Mesenchymal stem cell (in vitro differentiated cells and primary cell): Measurements from ENCODE around the gene WDR64.

Experiments used
- DNase-seq: peaks from one replicate; pipeline ENCODE4 v3.0.0-alpha.2; 2013
- H2AFZ ChIP-seq: one replicate; pipeline ENCODE4 v1.6.1; 2013; ENCODE audit warnings: low read depth, mild to moderate bottlenecking, control low read depth, inconsistent platforms, low read length, moderate library complexity
- H2AK5ac ChIP-seq: 2 replicates; pipeline ENCODE4 v1.6.1; 2013; ENCODE audit warnings: low read length, moderate library complexity, mild to moderate bottlenecking, inconsistent platforms; ENCODE audit not compliant: severe bottlenecking
- H2BK120ac ChIP-seq: one replicate; pipeline ENCODE4 v1.6.1; 2013; ENCODE audit warnings: low read depth, mild to moderate bottlenecking, inconsistent platforms, low read length, moderate library complexity
- H2BK12ac ChIP-seq, 2 experiments: one replicate each; pipeline ENCODE4 v1.6.1; 2013; ENCODE audit warnings: inconsistent platforms in 2 of 2, low read length in 2 of 2, mild to moderate bottlenecking in 2 of 2, moderate library complexity in 2 of 2, control low read depth in 1 of 2
- H2BK15ac ChIP-seq: one replicate; pipeline ENCODE4 v1.6.1; 2013; ENCODE audit warnings: mild to moderate bottlenecking, low read depth, inconsistent platforms; ENCODE audit not compliant: poor library complexity, severe bottlenecking
- H2BK5ac ChIP-seq: 2 replicates; pipeline ENCODE4 v1.6.1; 2013; ENCODE audit warnings: low read depth, mild to moderate bottlenecking, low read length, control low read depth, inconsistent platforms; ENCODE audit not compliant: poor library complexity, severe bottlenecking
- H3K14ac ChIP-seq, 2 experiments: one replicate each; pipeline ENCODE4 v1.6.1; 2013; ENCODE audit warnings: inconsistent platforms in 2 of 2, low read length in 2 of 2, control low read depth in 1 of 2, mild to moderate bottlenecking in 1 of 2, moderate library complexity in 1 of 2
- H3K18ac ChIP-seq, 2 experiments: one replicate each; pipeline ENCODE4 v1.6.1; 2013; ENCODE audit warnings: inconsistent platforms in 2 of 2, low read length in 2 of 2, control low read depth in 1 of 2, low read depth in 1 of 2, mild to moderate bottlenecking in 1 of 2
- H3K23ac ChIP-seq, 2 experiments: one replicate each; pipeline ENCODE4 v1.6.1; 2013; ENCODE audit warnings: inconsistent platforms in 2 of 2, low read length in 2 of 2, mild to moderate bottlenecking in 2 of 2, moderate library complexity in 2 of 2, control low read depth in 1 of 2
- H3K27ac ChIP-seq: 2 replicates; pipeline ENCODE4 v1.5.1; 2013; ENCODE audit warnings: mild to moderate bottlenecking, moderate library complexity, low read length, control low read depth, inconsistent platforms; ENCODE audit not compliant: poor library complexity, severe bottlenecking
- H3K27me3 ChIP-seq, 2 experiments: 2 replicates each; pipeline versions ENCODE4 v1.6.1 to v1.7.0; 2013; ENCODE audit warnings: low read length in 2 of 2, mild to moderate bottlenecking in 2 of 2, moderate library complexity in 2 of 2, control low read depth in 1 of 2, inconsistent platforms in 1 of 2; ENCODE audit not compliant: control insufficient read depth in 1 of 2, insufficient read depth in 1 of 2
- H3K36me3 ChIP-seq, 2 experiments: 2 replicates each; pipeline versions ENCODE4 v1.6.1 to v1.7.0; 2013; ENCODE audit warnings: low read length in 2 of 2, control low read depth in 1 of 2, inconsistent platforms in 1 of 2, low read depth in 1 of 2, mild to moderate bottlenecking in 1 of 2; ENCODE audit not compliant: insufficient read depth in 2 of 2, control insufficient read depth in 1 of 2
- H3K4ac ChIP-seq, 2 experiments: one replicate each; pipeline ENCODE4 v1.6.1; 2013; ENCODE audit warnings: inconsistent platforms in 2 of 2, low read length in 2 of 2, mild to moderate bottlenecking in 2 of 2, moderate library complexity in 2 of 2, control low read depth in 1 of 2, low read depth in 1 of 2
- H3K4me1 ChIP-seq: 2 replicates; pipeline ENCODE4 v1.6.1; 2013; ENCODE audit warnings: low read depth, low read length, control low read depth; ENCODE audit not compliant: control insufficient read depth, insufficient read depth
- H3K4me2 ChIP-seq: 2 replicates; pipeline ENCODE4 v1.6.1; 2013; ENCODE audit warnings: low read length, mild to moderate bottlenecking, inconsistent platforms; ENCODE audit not compliant: poor library complexity, severe bottlenecking
- H3K4me3 ChIP-seq, 2 experiments: 2 replicates each; pipeline versions ENCODE4 v1.5.1 to v1.7.0; 2013; ENCODE audit warnings: low read length in 2 of 2, mild to moderate bottlenecking in 2 of 2, control low read depth in 1 of 2, low read depth in 1 of 2; ENCODE audit not compliant: insufficient read depth in 1 of 2
- H3K79me1 ChIP-seq: replicated peaks from 2 replicates; pipeline ENCODE4 v1.6.1; 2013; ENCODE audit warnings: mild to moderate bottlenecking, control low read depth, low read length, inconsistent platforms; ENCODE audit not compliant: poor library complexity, severe bottlenecking
- H3K9ac ChIP-seq: 2 replicates; pipeline ENCODE4 v1.7.0; 2013; ENCODE audit warnings: mild to moderate bottlenecking, low read length, moderate library complexity
- H3K9me3 ChIP-seq: 2 replicates; pipeline ENCODE4 v1.7.0; 2013; ENCODE audit warnings: mild to moderate bottlenecking, low read length; ENCODE audit not compliant: control insufficient read depth
- H4K8ac ChIP-seq: one replicate; pipeline ENCODE4 v1.6.1; 2013; ENCODE audit warnings: inconsistent platforms, mild to moderate bottlenecking, low read length, moderate library complexity
- H4K91ac ChIP-seq: one replicate; pipeline ENCODE4 v1.6.1; 2013; ENCODE audit warnings: mild to moderate bottlenecking, low read length, inconsistent platforms
- WGBS: methylation state at CpG from one replicate; pipeline ENCODE4 v1.1.7; 2013; ENCODE audit warnings: mixed read lengths; 5-methylcytosine and 5-hydroxymethylcytosine counted together

The WDR64 gene

DNA sequence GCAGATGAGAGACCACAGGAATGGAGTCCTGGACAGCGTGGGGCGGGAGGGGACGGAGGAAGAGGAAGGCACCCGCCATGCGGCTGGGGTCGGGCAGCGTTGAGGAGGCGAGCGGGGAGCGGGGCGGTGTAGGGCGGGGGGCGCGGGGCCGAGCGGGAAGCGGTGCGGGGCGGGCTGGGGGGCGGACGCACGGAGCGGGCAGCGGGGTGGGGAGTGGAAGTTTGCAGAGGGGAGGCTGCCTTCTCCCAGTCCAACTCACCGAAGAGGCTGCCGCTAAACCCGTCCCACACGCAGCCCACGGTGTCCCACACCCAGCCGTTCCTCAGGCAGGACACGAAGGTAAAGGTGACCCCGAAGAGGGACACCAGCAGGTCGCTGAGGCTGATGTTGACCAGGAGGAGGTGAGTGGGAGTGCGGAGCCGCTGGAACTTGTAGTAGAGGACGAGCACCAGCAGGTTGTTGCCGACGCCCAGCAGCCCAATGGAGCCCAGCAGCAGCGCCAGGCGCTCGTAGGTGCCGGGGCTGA, 12.4 kb upstream of the WDR64 start:
- H3K27ac ChIP-seq: peak overlapping the region; percentile 65
- H2BK5ac ChIP-seq: peak overlapping the region; percentile 47
- peak overlapping the region in 1 of 2 experiments; percentile 97 for H3K14ac ChIP-seq
- peak overlapping the region; percentile 80 to 99 for H3K4me3 ChIP-seq
- peak overlapping the region in 1 of 2 experiments; percentile 98 for H3K23ac ChIP-seq
- peaks cover 0 to 10% of the 10 kb centered on the region in 2 experiments for H3K36me3 ChIP-seq
- 2% methylated on average over 21 of the region's 42 CpGs for WGBS
- H2AK5ac ChIP-seq: no peak overlapping the region
- peak overlapping the region; percentile 88 for H3K9ac ChIP-seq
- no peaks in the 10 kb centered on the region for H3K27me3 ChIP-seq
- H3K4ac ChIP-seq: peak overlapping the region in 1 of 2 experiments; percentile 86
- DNase-seq: peak; percentile 60
- H2AFZ ChIP-seq: peak overlapping the region; percentile 93
- peak overlapping the region; percentile 35 to 96 for H3K18ac ChIP-seq
- H2BK15ac ChIP-seq: peak overlapping the region; percentile 19
- H4K8ac ChIP-seq: peak overlapping the region; percentile 91
- peak overlapping the region; percentile 69 for H2BK120ac ChIP-seq
- H3K9me3 ChIP-seq: no peaks in the 10 kb centered on the region
- H3K4me2 ChIP-seq: peak overlapping the region; percentile 58
- peak overlapping the region in 1 of 2 experiments; percentile 76 for H2BK12ac ChIP-seq
- peaks cover 3% of the 10 kb centered on the region for H3K4me1 ChIP-seq
- H4K91ac ChIP-seq: peak overlapping the region; percentile 31
- H3K79me1 ChIP-seq: peaks cover 6% of the 10 kb centered on the region

DNA sequence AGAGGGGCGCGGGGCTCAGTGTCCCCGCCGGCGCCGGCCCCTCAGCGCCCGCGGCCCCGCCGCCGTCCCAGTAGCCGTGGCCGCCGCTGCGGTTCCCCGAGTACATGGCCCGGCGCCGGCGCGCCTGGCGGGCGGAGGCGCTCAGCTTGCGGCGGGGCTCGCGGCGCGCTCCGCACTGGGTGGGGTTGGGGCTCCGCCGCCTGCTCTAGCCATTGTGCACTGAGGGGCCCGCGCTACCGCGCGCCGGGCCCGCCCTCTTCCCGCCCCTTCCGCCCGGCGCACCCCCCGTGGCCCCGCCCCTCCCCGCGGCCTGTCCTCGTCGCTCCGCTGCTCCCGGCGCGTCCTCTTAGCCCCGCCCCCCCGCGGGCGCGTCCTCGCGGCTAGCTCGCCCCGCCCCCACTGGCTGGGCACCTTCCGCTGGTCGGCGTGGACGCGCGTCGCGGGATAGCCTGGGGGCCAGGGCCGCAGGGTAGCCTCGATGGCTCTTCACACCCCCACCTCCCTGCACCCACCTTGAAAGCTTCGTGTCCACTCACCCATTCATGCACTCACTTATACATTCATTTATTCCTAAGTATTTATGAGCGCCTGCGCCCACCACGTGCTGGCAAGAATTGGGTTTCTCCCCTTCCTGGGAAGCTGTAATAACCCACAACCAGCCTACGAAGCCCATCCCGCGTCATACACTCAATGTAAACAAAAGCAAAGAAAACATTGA, 11.8 kb upstream of the WDR64 start, which contains the start of the genes CHML and OPN3:
Gene CHML (minus strand): TSS at position 221 of the 718 bp plus-strand sequence. CDS start 4,603 bp downstream, outside the sequence.
Gene OPN3 (minus strand): TSS at position 221 of the 718 bp plus-strand sequence. CDS start 115 bp downstream, at position 106.
- peak within 1 kb of the TSS; percentile 93 for H2AFZ ChIP-seq
- H3K18ac ChIP-seq: peak within 1 kb of the TSS; percentile 35 to 96
- WGBS: 8% methylated on average over 64 of the region's 81 CpGs
- peak within 1 kb of the TSS in 1 of 2 experiments; percentile 98 for H3K23ac ChIP-seq
- peaks cover 0 to 3% of the 10 kb centered on the region in 2 experiments for H3K36me3 ChIP-seq
- peak within 1 kb of the TSS in 1 of 2 experiments; percentile 77 for H2BK12ac ChIP-seq
- H4K8ac ChIP-seq: peak within 1 kb of the TSS; percentile 91
- no peaks in the 10 kb centered on the region for H3K9me3 ChIP-seq
- H2BK5ac ChIP-seq: peak within 1 kb of the TSS; percentile 47
- H2BK15ac ChIP-seq: peak within 1 kb of the TSS; percentile 19
- H2AK5ac ChIP-seq: peak within 1 kb of the TSS; percentile 44
- peak within 1 kb of the TSS in 1 of 2 experiments; percentile 86 for H3K4ac ChIP-seq
- H3K4me1 ChIP-seq: peaks cover 3% of the 10 kb centered on the region
- no peaks in the 10 kb centered on the region for H3K27me3 ChIP-seq
- peaks cover 3% of the 10 kb centered on the region for H3K79me1 ChIP-seq
- H2BK120ac ChIP-seq: peak within 1 kb of the TSS; percentile 69
- peak within 1 kb of the TSS; percentile 80 to 99 for H3K4me3 ChIP-seq
- peak within 1 kb of the TSS; percentile 65 for H3K27ac ChIP-seq
- H4K91ac ChIP-seq: peak within 1 kb of the TSS; percentile 31
- peak within 1 kb of the TSS; percentile 58 for H3K4me2 ChIP-seq
- peak; percentile 84 for DNase-seq
- H3K14ac ChIP-seq: peak within 1 kb of the TSS in 1 of 2 experiments; percentile 97
- H3K9ac ChIP-seq: peak within 1 kb of the TSS; percentile 88

DNA sequence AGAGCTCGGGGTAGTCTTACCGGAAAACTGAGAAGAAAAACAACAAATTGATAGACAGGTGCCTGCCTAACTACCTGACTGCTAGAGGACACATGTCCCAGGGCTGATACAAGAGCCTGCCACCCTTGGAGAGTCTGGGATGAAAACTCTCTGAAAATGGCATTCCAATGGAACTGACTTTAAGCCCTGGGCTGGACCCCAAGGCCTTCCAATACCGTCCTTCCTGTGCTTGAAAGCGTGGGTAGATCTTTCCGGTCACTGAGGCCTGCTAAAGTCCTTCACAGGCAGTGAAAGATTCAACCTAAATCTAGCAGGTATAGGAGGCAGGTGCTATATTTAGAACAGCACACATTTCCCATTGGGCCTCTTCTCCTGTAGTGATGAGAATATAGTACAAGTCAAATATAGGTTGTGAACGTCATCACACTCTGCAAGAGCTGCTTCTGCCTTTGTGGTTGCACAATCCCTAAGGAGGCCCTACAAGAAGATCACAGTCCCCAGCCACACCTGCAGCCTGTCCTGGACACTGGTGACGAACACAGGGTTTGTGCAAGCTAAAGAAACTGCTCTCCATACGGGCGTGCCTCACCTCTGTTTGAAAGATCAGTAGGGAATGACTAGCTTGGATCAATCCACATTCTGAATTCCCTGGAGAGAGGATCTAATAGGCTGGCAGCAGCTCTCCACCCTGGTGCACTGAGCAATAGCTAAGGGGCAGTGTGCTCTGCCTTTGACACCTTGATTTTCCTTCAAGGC, 11.0 kb upstream of the WDR64 start:
- H3K27me3 ChIP-seq: no peaks in the 10 kb centered on the region
- no peak overlapping the region for H2BK15ac ChIP-seq
- no peak overlapping the region for H2BK120ac ChIP-seq
- H2AFZ ChIP-seq: no peak overlapping the region
- no peak overlapping the region for H3K14ac ChIP-seq
- WGBS: 99% methylated on average over 9 of the region's 9 CpGs
- no peak overlapping the region for H3K23ac ChIP-seq
- no peaks in the 10 kb centered on the region for H3K9me3 ChIP-seq
- peaks cover 3% of the 10 kb centered on the region for H3K4me1 ChIP-seq
- H2AK5ac ChIP-seq: peak overlapping the region; percentile 44
- H3K4ac ChIP-seq: no peak overlapping the region
- H4K91ac ChIP-seq: no peak overlapping the region
- no peak overlapping the region for H3K4me2 ChIP-seq
- peak; percentile 58 for DNase-seq
- H4K8ac ChIP-seq: peak overlapping the region; percentile 19
- peak overlapping the region; percentile 49 for H3K27ac ChIP-seq
- peak overlapping the region in 1 of 2 experiments; percentile 57 for H2BK12ac ChIP-seq
- H3K9ac ChIP-seq: peak overlapping the region; percentile 55
- H3K18ac ChIP-seq: no peak overlapping the region
- no peaks in the 10 kb centered on the region for H3K36me3 ChIP-seq
- no peaks in the 10 kb centered on the region for H3K79me1 ChIP-seq
- no peak overlapping the region for H2BK5ac ChIP-seq
- peak overlapping the region in 1 of 2 experiments; percentile 78 for H3K4me3 ChIP-seq
